HEK293 (cell line): ENCODE measurements around the gene CDX4.
"Not testable (repeated sequence)": the region's sequence is repeated elsewhere in the genome, so short reads cannot be mapped to it uniquely, and the experiment has no call there.

ENCODE experiments used
- CTCF ChIA-PET: fragments of 350-600 bp; formaldehyde crosslinking; extraction: SDS; loops from one replicate; lab custom pipeline; 2021; ENCODE audit warnings: antibody characterized with exemption; lab: Yijun Ruan, JAX
- POLR2A ChIA-PET: fragments of 300-600 bp; formaldehyde crosslinking; extraction: SDS; loops from one replicate; lab custom pipeline; 2020; ENCODE audit warnings: antibody characterized with exemption, inconsistent platforms; lab: Yijun Ruan, JAX
- H3K27ac ChIP-seq: fragments of 200-500 bp; sonication (Bioruptor generic); 2 replicates; pipeline ENCODE4 v1.5.1; 2014; ENCODE audit warnings: low read depth, low read length, control low read depth, inconsistent platforms; ENCODE audit errors: extremely low read depth
- H3K36me3 ChIP-seq, 2 experiments: fragments of 200-500 bp in 1 of 2; sonication (Bioruptor generic) in 1 of 2; 1 replicate in 1 of 2; 2 replicates in 1 of 2; pipeline ENCODE4 v1.5.1; 2014 to 2017; ENCODE audit warnings: inconsistent platforms in 2 of 2, low read length in 2 of 2; ENCODE audit not compliant: control insufficient read depth in 2 of 2, insufficient read depth in 1 of 2
- H3K4me1 ChIP-seq: fragments of 200-500 bp; sonication (Bioruptor generic); 2 replicates; pipeline ENCODE4 v1.5.1; 2014; ENCODE audit warnings: mild to moderate bottlenecking, low read length, inconsistent platforms; ENCODE audit not compliant: control insufficient read depth, insufficient read depth
- H3K4me3 ChIP-seq: 2 replicates; pipeline ENCODE4 v1.5.1; 2011; ENCODE audit warnings: low read depth, mild to moderate bottlenecking, control low read depth, low read length, moderate library complexity
- H3K9me3 ChIP-seq: fragments of 200-500 bp; sonication (Bioruptor generic); 2 replicates; pipeline ENCODE4 v1.5.1; 2014; ENCODE audit warnings: low read depth, low read length, inconsistent platforms; ENCODE audit not compliant: control insufficient read depth, insufficient read depth
- GLIS1 ChIP-seq: fragments of 450-650 bp; formaldehyde crosslinking; IDR thresholded peaks from 2 replicates; pipeline ENCODE4 v1.5.1; 2016; ENCODE audit warnings: missing biosample characterization, missing genetic modification characterization
- KLF1 ChIP-seq: fragments of 450-650 bp; formaldehyde crosslinking; IDR thresholded peaks from 2 replicates; pipeline ENCODE4 v1.5.1; 2016; ENCODE audit warnings: missing biosample characterization, missing genetic modification characterization
- ZIC2 ChIP-seq: fragments of 450-650 bp; formaldehyde crosslinking; IDR thresholded peaks from 2 replicates; pipeline ENCODE4 v1.5.1; 2016; ENCODE audit warnings: missing biosample characterization, missing genetic modification characterization
- ZNF146 ChIP-seq: fragments of 450-650 bp; formaldehyde crosslinking; IDR thresholded peaks from 2 replicates; pipeline ENCODE4 v1.5.1; 2016; ENCODE audit warnings: missing biosample characterization, missing genetic modification characterization
- ZNF19 ChIP-seq: fragments of 450-650 bp; formaldehyde crosslinking; IDR thresholded peaks from 2 replicates; pipeline ENCODE4; 2016; ENCODE audit warnings: missing biosample characterization, missing genetic modification characterization, low read depth
- ZNF248 ChIP-seq: fragments of 450-650 bp; formaldehyde crosslinking; IDR thresholded peaks from 2 replicates; pipeline ENCODE4 v1.5.1; 2017; ENCODE audit warnings: missing biosample characterization, missing genetic modification characterization
- ZNF768 ChIP-seq: fragments of 450-650 bp; formaldehyde crosslinking; IDR thresholded peaks from 2 replicates; pipeline ENCODE4 v1.5.1; 2018; ENCODE audit warnings: missing biosample characterization, mild to moderate bottlenecking, missing genetic modification characterization
- TF ChIP-seq, protein P1 (sequence below): fragments of 450-650 bp; formaldehyde crosslinking; IDR thresholded peaks from 2 replicates; pipeline ENCODE4 v1.5.1; 2016; ENCODE audit warnings: missing biosample characterization, missing genetic modification characterization

Gene CDX4

DNA sequence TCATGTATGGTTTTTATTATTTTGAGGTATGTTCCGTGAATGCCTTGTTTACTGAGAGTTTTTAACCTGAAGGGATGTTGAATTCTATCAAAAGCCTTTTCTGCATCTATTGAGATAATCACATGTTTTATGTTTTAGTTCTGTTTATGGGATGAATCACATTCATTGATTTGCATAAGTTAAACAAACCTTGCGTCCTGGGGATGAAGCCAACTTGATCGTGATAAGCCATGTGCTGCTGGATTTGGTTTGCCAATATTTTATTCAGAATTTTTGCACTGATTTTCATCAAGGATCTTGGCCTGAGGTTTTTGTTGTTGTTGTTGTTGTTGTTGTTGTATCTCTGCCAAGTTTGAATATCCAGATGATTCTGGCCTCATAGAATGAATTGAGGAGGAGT lies 43.8 kb downstream of the CDX4 start:
- ChIA-PET POLR2A (no interaction called here), CTCF (interaction anchor here (0.6 kb wide), 1 partner anchor 134 kb away, joined by 3 read pairs; no protein-coding TSS in a partner anchor)
- Histone ChIP-seq H3K27ac (no peak overlapping the region), H3K36me3 (no peaks in the 10 kb centered on the region; a peak in 1 of 3 replicates), H3K9me3 (no peaks in the 10 kb centered on the region; the same call in none of the 2 replicates), H3K4me3 (no peak overlapping the region), H3K4me1 (no peaks in the 10 kb centered on the region)
- no peak for TF ChIP-seq KLF1 (tag by site-specific recombination)
- no peak for TF ChIP-seq GLIS1
- TF ChIP-seq ZIC2 (tag by site-specific recombination) = no peak
- TF ChIP-seq ZNF768 (tag by site-specific recombination) = no peak
- no peak for TF ChIP-seq ZNF19
- no peak for TF ChIP-seq ZNF248 (tag by site-specific recombination)

DNA sequence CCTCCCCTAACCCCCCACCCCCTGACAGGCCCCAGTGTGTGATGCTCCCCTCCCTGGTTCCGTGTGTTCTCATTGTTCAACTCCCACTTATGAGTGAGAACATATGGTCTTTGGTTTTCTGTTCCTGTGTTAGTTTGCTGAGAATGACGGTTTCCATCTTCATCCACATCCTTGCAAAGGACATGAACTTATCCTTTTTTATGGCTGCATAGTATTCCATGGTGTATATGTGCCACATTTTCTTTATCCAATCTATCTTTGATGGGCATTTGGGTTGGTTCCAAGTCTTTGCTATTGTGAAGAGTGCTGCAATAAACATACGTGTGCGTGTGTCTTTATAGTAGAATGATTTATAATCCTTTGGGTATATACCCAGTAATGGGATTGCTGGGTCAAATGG lies 45.3 kb downstream of the CDX4 start:
- H3K4me3 ChIP-seq = not testable (repeated sequence)

More for the DNA sequence above, 45.3 kb downstream of the CDX4 start:
- not testable (repeated sequence) for H3K9me3 ChIP-seq
- TF ChIP-seq, protein P1, sequence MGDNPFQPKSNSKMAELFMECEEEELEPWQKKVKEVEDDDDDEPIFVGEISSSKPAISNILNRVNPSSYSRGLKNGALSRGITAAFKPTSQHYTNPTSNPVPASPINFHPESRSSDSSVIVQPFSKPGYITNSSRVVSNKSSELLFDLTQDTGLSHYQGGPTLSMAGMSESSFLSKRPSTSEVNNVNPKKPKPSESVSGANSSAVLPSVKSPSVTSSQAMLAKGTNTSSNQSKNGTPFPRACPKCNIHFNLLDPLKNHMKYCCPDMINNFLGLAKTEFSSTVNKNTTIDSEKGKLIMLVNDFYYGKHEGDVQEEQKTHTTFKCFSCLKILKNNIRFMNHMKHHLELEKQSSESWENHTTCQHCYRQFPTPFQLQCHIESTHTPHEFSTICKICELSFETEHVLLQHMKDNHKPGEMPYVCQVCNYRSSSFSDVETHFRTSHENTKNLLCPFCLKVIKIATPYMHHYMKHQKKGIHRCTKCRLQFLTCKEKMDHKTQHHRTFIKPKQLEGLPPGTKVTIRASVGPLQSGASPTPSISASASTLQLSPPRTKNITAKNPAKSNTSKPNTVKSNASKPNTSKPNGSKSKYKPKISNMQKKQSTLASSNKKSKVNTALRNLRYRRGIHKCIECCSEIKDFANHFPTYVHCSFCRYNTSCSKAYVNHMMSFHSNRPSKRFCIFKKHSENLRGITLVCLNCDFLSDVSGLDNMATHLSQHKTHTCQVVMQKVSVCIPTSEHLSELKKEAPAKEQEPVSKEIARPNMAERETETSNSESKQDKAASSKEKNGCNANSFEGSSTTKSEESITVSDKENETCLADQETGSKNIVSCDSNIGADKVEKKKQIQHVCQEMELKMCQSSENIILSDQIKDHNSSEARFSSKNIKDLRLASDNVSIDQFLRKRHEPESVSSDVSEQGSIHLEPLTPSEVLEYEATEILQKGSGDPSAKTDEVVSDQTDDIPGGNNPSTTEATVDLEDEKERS (tag by site-specific recombination) = peak; percentile 82; the same call in 1 of the 2 replicates
- TF ChIP-seq ZNF146 = peak; percentile 88
- TF ChIP-seq, all 188 proteins: peak for 2; not testable (repeated sequence) for 186
- CTCF ChIA-PET, H3K27ac ChIP-seq, POLR2A ChIA-PET, H3K36me3 ChIP-seq, H3K4me1 ChIP-seq: not testable (repeated sequence)
